ENCODE results near the gene CTXN2.

Gene CTXN2

GRCh38 chr15:48149858-48150257, 41.6 kb upstream of the CTXN2 start:
- no peak for DNase-seq
- H3K27ac ChIP-seq = no peak overlapping the region
- H3K27me3 ChIP-seq = no peaks in the 10 kb centered on the region
- peaks cover 0 to 18% (median 6%) of the 10 kb centered on the region in 4 donors for H3K4me1 ChIP-seq
- intact Hi-C loops (cut with DNase I; ENCODE audit: low total_unique reads) = no loop called here
- H3K9me3 ChIP-seq = no peaks in the 10 kb centered on the region
- TF ChIP-seq, protein P1, sequence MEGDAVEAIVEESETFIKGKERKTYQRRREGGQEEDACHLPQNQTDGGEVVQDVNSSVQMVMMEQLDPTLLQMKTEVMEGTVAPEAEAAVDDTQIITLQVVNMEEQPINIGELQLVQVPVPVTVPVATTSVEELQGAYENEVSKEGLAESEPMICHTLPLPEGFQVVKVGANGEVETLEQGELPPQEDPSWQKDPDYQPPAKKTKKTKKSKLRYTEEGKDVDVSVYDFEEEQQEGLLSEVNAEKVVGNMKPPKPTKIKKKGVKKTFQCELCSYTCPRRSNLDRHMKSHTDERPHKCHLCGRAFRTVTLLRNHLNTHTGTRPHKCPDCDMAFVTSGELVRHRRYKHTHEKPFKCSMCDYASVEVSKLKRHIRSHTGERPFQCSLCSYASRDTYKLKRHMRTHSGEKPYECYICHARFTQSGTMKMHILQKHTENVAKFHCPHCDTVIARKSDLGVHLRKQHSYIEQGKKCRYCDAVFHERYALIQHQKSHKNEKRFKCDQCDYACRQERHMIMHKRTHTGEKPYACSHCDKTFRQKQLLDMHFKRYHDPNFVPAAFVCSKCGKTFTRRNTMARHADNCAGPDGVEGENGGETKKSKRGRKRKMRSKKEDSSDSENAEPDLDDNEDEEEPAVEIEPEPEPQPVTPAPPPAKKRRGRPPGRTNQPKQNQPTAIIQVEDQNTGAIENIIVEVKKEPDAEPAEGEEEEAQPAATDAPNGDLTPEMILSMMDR (IDR thresholded peaks at IDR 0.05) = no peak
- H3K4me3 ChIP-seq = no peak overlapping the region
- H3K36me3 ChIP-seq = peaks cover 12 to 34% (median 15%) of the 10 kb centered on the region in 3 donors

DNA sequence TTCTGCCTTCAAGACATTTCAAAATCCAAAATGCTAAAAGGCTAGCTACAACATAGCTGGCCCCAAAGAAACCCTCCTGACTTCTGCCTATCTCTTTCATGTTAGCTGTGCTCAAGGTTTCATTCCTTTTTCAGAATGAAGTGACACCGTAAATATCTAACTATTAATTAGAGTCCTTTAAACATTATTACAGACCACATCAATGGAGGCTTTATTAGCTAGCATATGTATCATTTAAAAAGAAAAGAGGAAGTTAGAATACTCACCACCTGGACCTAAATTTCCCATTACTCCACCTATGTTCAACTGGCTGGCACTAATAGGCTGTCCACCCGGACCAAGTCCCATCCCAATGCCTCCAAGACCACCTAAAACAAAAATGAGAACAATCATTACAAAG, 37.9 kb upstream of the CTXN2 start:
- no peaks in the 10 kb centered on the region for H3K27me3 ChIP-seq
- H3K36me3 ChIP-seq = peaks cover 11 to 24% (median 22%) of the 10 kb centered on the region in 3 donors
- no peaks in the 10 kb centered on the region for H3K4me1 ChIP-seq
- intact Hi-C loops (cut with DNase I; ENCODE audit: low total_unique reads) = no loop called here
- TF ChIP-seq, protein P1 (IDR thresholded peaks at IDR 0.05) = no peak
- no peaks in the 10 kb centered on the region for H3K9me3 ChIP-seq
- H3K4me3 ChIP-seq = no peak overlapping the region
- DNase-seq = no peak
- H3K27ac ChIP-seq = no peak overlapping the region

GRCh38 chr15:48168616-48169015, 22.8 kb upstream of the CTXN2 start:
- no peak overlapping the region for H3K4me3 ChIP-seq
- intact Hi-C loops (cut with DNase I; ENCODE audit: low total_unique reads) = no loop called here
- DNase-seq = no peak
- no peak overlapping the region for H3K27ac ChIP-seq
- no peaks in the 10 kb centered on the region for H3K27me3 ChIP-seq
- H3K4me1 ChIP-seq = peaks cover 0 to 9% (median 0%) of the 10 kb centered on the region in 4 donors
- peaks cover 0 to 25% (median 9%) of the 10 kb centered on the region in 3 donors for H3K36me3 ChIP-seq
- H3K9me3 ChIP-seq = no peaks in the 10 kb centered on the region
- TF ChIP-seq, protein P1 (IDR thresholded peaks at IDR 0.05) = no peak

GRCh38 chr15:48170981-48171380, 20.5 kb upstream of the CTXN2 start:
- TF ChIP-seq, protein P1 (IDR thresholded peaks at IDR 0.05) = no peak
- DNase-seq = no peak
- Histone ChIP-seq H3K36me3 (peaks cover 0 to 12% (median 0%) of the 10 kb centered on the region in 3 donors), H3K27ac (no peak overlapping the region), H3K27me3 (no peaks in the 10 kb centered on the region), H3K9me3 (no peaks in the 10 kb centered on the region), H3K4me1 (peaks cover 0 to 19% (median 0%) of the 10 kb centered on the region in 4 donors), H3K4me3 (no peak overlapping the region)
- intact Hi-C loops (cut with DNase I; ENCODE audit: low total_unique reads) = no loop called here

DNA sequence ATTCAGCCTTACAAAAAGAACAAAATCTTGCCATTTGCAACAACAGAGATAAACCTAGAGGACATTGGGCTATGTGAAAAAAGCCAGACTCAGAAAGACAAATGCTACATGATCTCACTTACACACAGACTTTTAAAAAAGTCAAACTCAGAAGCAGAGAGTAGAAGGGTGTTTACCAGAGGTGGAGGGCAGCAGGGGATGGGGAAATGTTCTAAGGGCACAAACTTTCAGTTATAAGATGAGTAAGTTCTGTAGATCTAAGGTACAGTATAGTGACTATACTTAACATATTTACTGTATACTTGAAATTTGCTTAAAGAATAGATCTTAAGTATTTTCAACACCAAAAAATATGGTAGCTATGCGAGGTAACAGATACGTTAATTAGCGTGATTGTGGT, 16.3 kb upstream of the CTXN2 start:
- TF ChIP-seq, protein P1 (IDR thresholded peaks at IDR 0.05) = no peak
- Histone ChIP-seq H3K27ac (no peak overlapping the region), H3K36me3 (no peaks in the 10 kb centered on the region), H3K4me1 (peaks cover 0 to 31% (median 3%) of the 10 kb centered on the region in 4 donors), H3K27me3 (no peaks in the 10 kb centered on the region), H3K9me3 (no peaks in the 10 kb centered on the region), H3K4me3 (no peak overlapping the region)
- intact Hi-C loops (cut with DNase I; ENCODE audit: low total_unique reads) = no loop called here
- no peak for DNase-seq

DNA sequence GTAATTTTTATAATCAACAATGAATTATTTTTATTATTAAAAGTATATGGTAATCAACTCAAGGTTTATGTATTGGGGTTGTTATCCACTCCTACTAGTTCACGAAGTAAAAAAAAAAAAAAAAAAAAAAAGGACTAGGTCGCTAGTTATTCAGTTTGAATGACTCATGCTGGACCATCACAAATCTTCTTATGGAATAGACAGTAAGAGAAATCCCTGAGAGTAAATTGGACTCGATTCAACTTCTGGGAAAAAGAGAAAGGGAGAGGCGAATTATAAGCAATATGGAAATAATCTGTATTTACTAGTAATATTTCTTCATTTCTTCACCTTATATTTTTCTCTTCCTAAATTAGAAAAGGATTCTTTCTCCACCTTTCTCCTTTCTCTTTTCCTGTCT, 15.4 kb upstream of the CTXN2 start:
- no peaks in the 10 kb centered on the region for H3K36me3 ChIP-seq
- H3K4me3 ChIP-seq = peak overlapping the region; percentile 75 to 89
- TF ChIP-seq, protein P1 (IDR thresholded peaks at IDR 0.05) = no peak
- DNase-seq = no peak
- H3K4me1 ChIP-seq = peaks cover 0 to 27% (median 3%) of the 10 kb centered on the region in 4 donors
- no peaks in the 10 kb centered on the region for H3K9me3 ChIP-seq
- no peaks in the 10 kb centered on the region for H3K27me3 ChIP-seq
- H3K27ac ChIP-seq = peak overlapping the region; percentile 94 to 96
- intact Hi-C loops (cut with DNase I; ENCODE audit: low total_unique reads) = no loop called here

All from tibial artery (tissue), 4 donors.